Stimulated activated CD8-positive, alpha-beta memory T cell treated with anti-CD3 and anti-CD28 coated beads, Interleukin-12 subunit alpha, Interleukin-12 subunit beta, amount 100 ng/mL, for 1 hour (primary cell): ENCODE results near the gene ZNF841.
"Not testable (repeated sequence)": the region's sequence is repeated elsewhere in the genome, so short reads cannot be mapped to it uniquely, and the experiment has no call there.

Experiments
- DNase-seq: peaks from one replicate; pipeline ENCODE4 v3.0.0-alpha.2; 2020; ENCODE audit warnings: low read depth

Gene ZNF841

GRCh38 chr19:52095172-52096014 lies at the start of gene ZNF841:
Gene ZNF841, minus strand, starts transcription at chr19:52095765. Its CDS starts 10,964 bp downstream, at chr19:52084801.
- DNase-seq = peak; percentile 77

GRCh38 chr19:52142001-52142595 lies 46.5 kb upstream of the ZNF841 start:
- DNase-seq = no peak

GRCh38 chr19:52141203-52141602 lies 45.6 kb upstream of the ZNF841 start:
- no peak for DNase-seq

GRCh38 chr19:52140032-52140710 lies 44.6 kb upstream of the ZNF841 start:
- no peak for DNase-seq

- DNase-seq = peak; percentile 96
Measured at GRCh38 chr19:52139252-52140031, 43.9 kb upstream of the ZNF841 start, which contains the start of gene ZNF616. Gene ZNF616, minus strand, starts transcription at chr19:52139938. Its CDS starts 9,426 bp downstream, at chr19:52130512.

DNA sequence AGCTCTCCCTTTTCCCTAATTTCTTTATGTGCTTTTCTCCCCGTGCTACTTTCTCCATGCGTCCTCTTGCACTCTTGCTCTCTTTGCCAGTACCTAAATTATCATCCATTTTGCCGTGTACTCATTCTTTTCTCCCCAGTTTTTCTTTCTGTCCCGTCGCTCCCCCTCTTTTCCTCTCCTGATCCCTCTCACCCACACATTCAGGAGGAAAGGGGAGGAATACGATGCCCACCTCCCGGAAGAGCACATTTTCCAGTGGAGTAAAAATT lies 43.4 kb upstream of the ZNF841 start:
- DNase-seq = no peak

- DNase-seq = no peak
Measured at GRCh38 chr19:52138278-52138982, 42.9 kb upstream of the ZNF841 start.

DNA sequence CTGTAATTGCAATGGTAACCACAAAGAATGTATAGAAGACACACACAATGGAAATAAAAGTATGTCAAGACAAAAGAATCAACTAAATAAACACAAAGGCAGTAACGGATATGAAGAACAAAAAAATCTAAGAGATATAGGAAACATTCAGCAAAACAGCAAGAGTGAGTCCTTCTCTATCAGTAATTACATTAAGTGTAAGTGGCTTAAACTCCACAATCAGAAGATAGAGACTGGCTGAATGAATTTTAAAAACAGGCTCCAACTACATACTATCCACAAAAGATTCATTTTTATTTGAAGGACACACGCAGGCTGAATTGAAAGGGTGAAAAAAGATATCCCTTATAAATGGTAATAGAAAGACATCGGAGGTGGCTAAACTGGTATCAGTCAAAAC lies 24.7 kb upstream of the ZNF841 start:
- no peak for DNase-seq

- no peak for DNase-seq
Measured at GRCh38 chr19:52115526-52116053, 20.0 kb upstream of the ZNF841 start.

DNA sequence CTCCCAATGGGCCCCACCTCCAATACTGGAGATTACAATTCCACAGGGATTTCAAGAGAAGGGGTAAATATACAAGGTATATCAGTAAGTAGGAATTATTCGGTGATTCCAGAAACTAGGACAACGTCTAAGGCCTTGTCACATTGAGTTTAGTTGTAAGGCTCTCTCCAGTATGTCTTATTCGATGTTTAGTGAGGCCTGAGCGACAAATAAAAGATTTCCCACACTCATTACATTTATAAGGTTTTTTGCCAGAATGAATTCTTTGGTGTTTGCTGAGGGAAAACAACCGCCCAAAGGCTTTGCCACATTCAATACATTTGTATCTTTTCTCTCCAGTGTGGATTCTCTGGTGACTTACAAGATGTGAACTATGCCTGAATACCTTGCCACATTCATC lies 19.1 kb upstream of the ZNF841 start:
- DNase-seq = no peak

DNA sequence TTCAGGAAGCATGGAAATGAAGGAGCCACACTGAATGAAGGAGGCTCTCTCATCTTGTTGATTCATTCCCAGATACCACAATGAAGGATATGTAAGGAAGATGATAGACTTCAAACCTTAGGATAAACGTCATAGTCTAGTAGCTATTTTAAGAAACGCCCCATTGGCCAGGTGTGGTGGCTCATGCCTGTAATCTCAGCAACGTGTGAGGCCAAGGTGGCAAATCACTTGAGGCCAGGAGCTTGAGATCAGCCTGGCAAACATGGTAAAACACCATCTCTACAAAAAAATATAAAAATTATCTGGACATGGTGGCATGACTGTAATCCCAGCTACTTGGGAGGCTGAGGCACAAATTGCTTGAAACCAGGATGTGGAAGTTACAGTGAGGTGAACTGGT lies 17.1 kb upstream of the ZNF841 start:
- DNase-seq = no peak

DNA sequence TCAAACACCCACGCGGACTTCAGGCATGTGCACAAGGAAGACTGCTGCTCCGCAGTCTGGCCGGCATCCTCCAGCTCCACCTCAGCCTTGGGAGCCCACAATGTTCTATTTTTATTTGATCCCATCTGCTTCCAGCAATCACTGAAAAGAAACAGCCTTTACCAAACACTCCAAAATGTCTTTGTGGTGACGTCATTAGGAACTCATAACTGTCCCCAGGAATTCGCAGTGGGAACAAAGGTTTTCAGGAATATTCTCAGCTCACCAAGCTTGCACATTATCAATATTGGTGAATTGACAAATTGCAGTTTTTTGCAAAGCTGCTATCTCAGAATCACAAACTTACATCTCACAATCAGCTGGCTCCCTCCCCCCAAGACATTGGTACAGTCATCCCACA lies 15.2 kb upstream of the ZNF841 start:
- DNase-seq = no peak

- DNase-seq = no peak
Measured at GRCh38 chr19:52102782-52103181, 7.2 kb upstream of the ZNF841 start.

DNA sequence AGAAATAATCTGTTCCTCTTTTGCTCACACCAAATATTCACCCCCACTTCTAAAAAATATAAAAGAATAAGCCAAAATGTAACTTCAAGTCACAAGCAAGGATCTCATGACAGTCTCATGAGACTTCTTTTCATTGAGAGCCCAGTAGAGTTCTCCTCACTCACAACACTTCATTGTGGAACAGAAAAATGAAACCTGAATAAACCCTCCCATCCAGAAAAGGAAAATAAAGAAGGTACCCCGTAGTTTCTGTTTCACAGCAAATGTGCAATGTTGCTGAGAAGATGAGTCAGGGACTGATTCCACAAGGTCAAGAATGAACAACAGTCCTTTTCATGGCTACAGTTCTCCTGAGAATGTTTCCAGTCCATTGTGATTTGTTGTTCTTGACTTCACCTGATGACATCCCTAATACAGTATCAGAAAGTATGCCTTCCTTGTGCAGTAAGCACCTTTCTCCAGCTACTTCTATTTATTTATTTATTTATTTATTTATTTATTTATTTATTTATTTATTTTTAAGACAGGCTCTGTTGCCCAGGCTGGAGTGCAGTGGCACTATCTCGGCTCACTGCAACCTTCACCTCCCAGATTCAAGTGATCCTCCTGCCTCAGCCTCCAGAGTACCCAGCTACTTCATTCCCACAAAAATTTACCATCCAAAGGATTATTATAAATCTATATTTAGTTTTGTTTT lies 6.4 kb upstream of the ZNF841 start:
- no peak for DNase-seq

DNA sequence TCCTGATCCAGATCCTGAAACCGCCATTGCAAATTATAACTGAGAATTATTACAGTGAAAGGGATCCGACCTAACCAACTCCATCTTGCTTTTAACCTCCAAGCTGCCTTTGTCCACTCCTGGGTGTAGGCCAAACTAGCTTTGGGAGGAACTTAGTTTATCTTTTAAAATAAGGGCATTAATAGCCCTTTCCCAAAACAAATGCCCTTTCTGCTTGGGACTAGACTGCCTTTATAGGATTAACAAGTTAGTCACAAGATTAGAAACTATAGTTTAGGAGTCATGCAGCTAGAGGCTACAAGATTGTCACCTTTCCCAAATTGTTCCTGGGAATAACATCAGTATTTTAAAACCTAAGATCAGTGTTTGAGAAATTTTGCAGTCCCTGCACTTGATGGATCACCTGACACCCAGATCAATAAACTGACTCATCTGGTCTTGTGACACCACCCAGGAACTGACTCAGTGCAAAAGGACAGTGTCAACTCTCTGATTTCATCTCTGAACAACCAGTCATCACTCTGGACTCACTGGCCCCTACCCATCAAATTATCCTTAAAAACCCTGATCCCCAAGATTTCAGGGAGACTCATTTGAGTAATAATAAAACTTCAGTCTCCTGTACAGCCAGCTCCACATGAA lies 4.1 kb upstream of the ZNF841 start:
- no peak for DNase-seq

GRCh38 chr19:52096416-52096815 lies 851 bp upstream of the ZNF841 start:
- DNase-seq = not testable (repeated sequence)

GRCh38 chr19:52094526-52095130 lies 937 bp downstream of the ZNF841 start:
- DNase-seq = no peak

GRCh38 chr19:52086481-52086880 lies 9.1 kb downstream of the ZNF841 start:
- DNase-seq = no peak

DNA sequence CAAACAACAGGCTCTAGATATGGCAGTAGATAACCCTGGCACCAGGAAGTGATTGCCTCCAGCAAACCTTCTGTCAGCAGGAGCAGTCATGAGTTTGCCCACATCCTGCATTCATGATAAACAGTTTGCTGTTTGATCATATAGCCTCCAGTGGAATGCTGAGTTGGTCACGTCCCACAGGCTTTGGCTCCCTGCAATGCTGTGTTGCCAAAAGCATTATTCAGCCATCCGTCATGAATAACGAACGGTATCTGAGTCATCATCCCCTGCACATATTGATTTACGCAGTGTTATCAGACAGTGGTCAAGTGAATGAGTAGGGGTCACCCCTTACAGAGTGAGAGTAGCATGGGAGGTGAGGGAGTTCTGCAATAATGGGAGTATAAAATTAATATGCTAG lies 25.1 kb downstream of the ZNF841 start:
- no peak for DNase-seq

GRCh38 chr19:52069653-52070052 lies 25.9 kb downstream of the ZNF841 start:
- no peak for DNase-seq
